GM23338 (cell line): Measurements from ENCODE around the gene MARCHF3. TPM values are rescaled to one million over a fixed set of nuclear protein-coding genes. Genes with fewer than 3 reads are reported as not detected.

ENCODE experiments used
- ATAC-seq: fragments of 200-7000 bp; cut with Tn5 transposase; 3 replicates; pipeline ENCODE4 v1.9.1; 2020
- DNase-seq: peaks from one replicate; pipeline ENCODE4 v3.0.0-alpha.2; 2015; ENCODE audit warnings: low spot score
- H2AFZ ChIP-seq: fragments of 200-600 bp; sonication (generic); 2 replicates; pipeline ENCODE4 v1.8.0; 2016; ENCODE audit warnings: antibody characterized with exemption, mild to moderate bottlenecking, moderate library complexity
- H3F3A ChIP-seq: fragments of 200-600 bp; sonication (generic); replicated peaks from 2 replicates; pipeline ENCODE4 v1.8.0; 2017; ENCODE audit warnings: antibody characterized with exemption, mixed run types, low read depth
- H3K27ac ChIP-seq: fragments of 200-600 bp; sonication (generic); 2 replicates; pipeline ENCODE4 v1.6.1; 2016; ENCODE audit warnings: low read depth
- H3K27me3 ChIP-seq: fragments of 200-600 bp; sonication (generic); 2 replicates; pipeline ENCODE4 v1.8.0; 2016; ENCODE audit warnings: mild to moderate bottlenecking, mixed run types, moderate library complexity; ENCODE audit not compliant: insufficient read depth
- H3K36me3 ChIP-seq: fragments of 200-600 bp; sonication (generic); 2 replicates; pipeline ENCODE4 v1.8.0; 2016; ENCODE audit warnings: mild to moderate bottlenecking; ENCODE audit not compliant: insufficient read depth
- H3K4me1 ChIP-seq: fragments of 200-600 bp; sonication (generic); 2 replicates; pipeline ENCODE4 v1.8.0; 2016; ENCODE audit warnings: mild to moderate bottlenecking, moderate library complexity; ENCODE audit not compliant: insufficient read depth
- H3K4me2 ChIP-seq: fragments of 200-600 bp; sonication (generic); 2 replicates; pipeline ENCODE4 v1.7.1; 2017; ENCODE audit warnings: mixed run types
- H3K4me3 ChIP-seq: fragments of 200-600 bp; sonication (generic); 2 replicates; pipeline ENCODE4 v1.6.1; 2016; ENCODE audit warnings: mixed run types
- H3K79me2 ChIP-seq: fragments of 200-600 bp; sonication (generic); replicated peaks from 2 replicates; pipeline ENCODE4 v1.8.0; 2017; ENCODE audit warnings: mild to moderate bottlenecking; ENCODE audit not compliant: insufficient read depth
- H3K9me2 ChIP-seq: fragments of 200-600 bp; sonication (generic); 2 replicates; pipeline ENCODE4 v1.8.0; 2017; ENCODE audit not compliant: insufficient read depth
- H4K20me1 ChIP-seq: fragments of 200-600 bp; sonication (generic); replicated peaks from 2 replicates; pipeline ENCODE4 v1.8.0; 2017; ENCODE audit warnings: mild to moderate bottlenecking; ENCODE audit not compliant: insufficient read depth
- H3K27ac Mint-ChIP-seq: 2 replicates; pipeline ENCODE4 v1.8.0; 2020; ENCODE audit warnings: inconsistent platforms, mild to moderate bottlenecking, moderate library complexity, mixed read lengths
- H3K27me3 Mint-ChIP-seq: 3 replicates; pipeline ENCODE4 v1.8.0; 2022; ENCODE audit warnings: low read depth, mild to moderate bottlenecking, moderate library complexity, mixed read lengths, inconsistent platforms; ENCODE audit not compliant: insufficient read depth, poor library complexity
- H3K36me3 Mint-ChIP-seq: 3 replicates; pipeline ENCODE4 v1.8.0; 2021; ENCODE audit warnings: low read depth, mild to moderate bottlenecking, inconsistent platforms, moderate library complexity, mixed read lengths
- H3K4me1 Mint-ChIP-seq: 3 replicates; pipeline ENCODE4 v1.8.0; 2020; ENCODE audit warnings: mild to moderate bottlenecking, inconsistent platforms, mixed read lengths
- H3K4me3 Mint-ChIP-seq: 3 replicates; pipeline ENCODE4 v1.8.0; 2021; ENCODE audit warnings: moderate library complexity, mild to moderate bottlenecking, inconsistent platforms, mixed read lengths
- H3K9me3 Mint-ChIP-seq: 3 replicates; pipeline ENCODE4 v1.8.0; 2020; ENCODE audit warnings: moderate library complexity, mild to moderate bottlenecking, inconsistent platforms, mixed read lengths
- CREB1 ChIP-seq: fragments of 250-450 bp; sonication (Bioruptor Pico); IDR thresholded peaks from 2 replicates; pipeline ENCODE4 v1.5.0; 2020; ENCODE audit warnings: low read depth, mild to moderate bottlenecking, moderate library complexity
- CTCF ChIP-seq, 2 experiments: fragments of 200-600 bp in 1 of 2; sonication (generic) in 1 of 2; conservative IDR thresholded peaks; 2 replicates each; pipeline versions ENCODE4 v1.5.1 to v1.6.1; 2016 to 2017; ENCODE audit warnings: antibody characterized with exemption in 2 of 2, low read depth in 2 of 2, mild to moderate bottlenecking in 2 of 2, moderate library complexity in 1 of 2
- ETS1 ChIP-seq: IDR thresholded peaks from 2 replicates; pipeline ENCODE4 v1.6.1; 2016; ENCODE audit warnings: antibody characterized with exemption
- EZH2 ChIP-seq: fragments of 200-600 bp; sonication (generic); IDR thresholded peaks from one replicate; pipeline ENCODE4 v1.8.0; 2017; ENCODE audit warnings: antibody characterized with exemption, mild to moderate bottlenecking, low read depth; ENCODE audit not compliant: unreplicated experiment
- EZH2phosphoT487 ChIP-seq: fragments of 200-600 bp; sonication (generic); IDR thresholded peaks from one replicate; pipeline ENCODE4 v1.8.1; 2018; ENCODE audit warnings: antibody characterized with exemption; ENCODE audit not compliant: unreplicated experiment
- JUNB ChIP-seq: IDR thresholded peaks from one replicate; pipeline ENCODE4 v1.6.1; 2016; ENCODE audit warnings: antibody characterized with exemption; ENCODE audit not compliant: unreplicated experiment
- NANOG ChIP-seq: IDR thresholded peaks from 2 replicates; pipeline ENCODE4 v1.6.1; 2016; ENCODE audit warnings: antibody characterized with exemption, borderline replicate concordance
- POLR2AphosphoS5 ChIP-seq: IDR thresholded peaks from 2 replicates; pipeline ENCODE4 v1.6.1; 2016; ENCODE audit warnings: antibody characterized with exemption, low read depth
- REST ChIP-seq: IDR thresholded peaks from one replicate; pipeline ENCODE4 v1.6.1; 2018; ENCODE audit warnings: antibody characterized with exemption; ENCODE audit not compliant: unreplicated experiment
- STAT1 ChIP-seq: IDR thresholded peaks from one replicate; pipeline ENCODE4 v1.6.1; 2016; ENCODE audit warnings: antibody characterized with exemption; ENCODE audit not compliant: unreplicated experiment
- ZNF114 ChIP-seq: fragments of 250-450 bp; sonication (Bioruptor Pico); IDR thresholded peaks from 2 replicates; pipeline ENCODE4 v1.5.0; 2020; ENCODE audit warnings: mild to moderate bottlenecking, moderate library complexity
- ZNF331 ChIP-seq: fragments of 250-450 bp; sonication (Bioruptor Pico); IDR thresholded peaks from 2 replicates; pipeline ENCODE4 v1.5.0; 2020; ENCODE audit warnings: low read depth, mild to moderate bottlenecking, moderate library complexity
- ZNF462 ChIP-seq: fragments of 250-450 bp; sonication (Bioruptor Pico); IDR thresholded peaks from 2 replicates; pipeline ENCODE4 v1.5.0; 2020; ENCODE audit warnings: mild to moderate bottlenecking, moderate library complexity
- polyA plus RNA-seq: library from polyadenylated mRNA; unstranded; fragments of >200 nt; fragmentation: Nextera tagmentation; extraction: Ambion mirVana; gene quantifications from 2 replicates; pipeline ENCODE4 v1.2.1, GENCODE V29; 2016
- total RNA-seq: library from RNA; depleted of rRNA; stranded (reverse); fragments of >200 nt; shearing (Covaris generic); gene quantifications from 2 replicates; pipeline ENCODE4 v1.2.3, GENCODE V29; 2014

MARCHF3 gene
- total and polyA plus RNA-seq, 2 experiments from 2014 or later: 7.0 to 12.7 TPM

- no peaks in the 10 kb centered on the region for H3F3A ChIP-seq
- no peaks in the 10 kb centered on the region for H3K9me2 ChIP-seq
- no peaks in the 10 kb centered on the region for H3K79me2 ChIP-seq
- TF ChIP-seq ZNF462 (no peak), CTCF (conservative IDR thresholded peaks at IDR 0.05; ENCODE audit: low read depth in 2 of 2) (no peak), STAT1 (no peak), ETS1 (no peak), JUNB (no peak), ZNF331 (CRISPR knock-in tag) (no peak), NANOG (no peak), EZH2 (no peak), POLR2AphosphoS5 (no peak), CREB1 (CRISPR knock-in tag) (no peak), ZNF114 (CRISPR knock-in tag) (no peak), REST (no peak), EZH2phosphoT487 (no peak)
- DNase-seq (no peak), ATAC-seq (no peak)
- Mint-ChIP-seq H3K27ac (no peak overlapping the region), H3K4me3 (no peak overlapping the region), H3K9me3 (no peaks in the 10 kb centered on the region), H3K27me3 (no peaks in the 10 kb centered on the region), H3K4me1 (peaks cover 23% of the 10 kb centered on the region), H3K36me3 (no peaks in the 10 kb centered on the region)
- H3K4me1 ChIP-seq: peaks cover 8% of the 10 kb centered on the region
- H3K36me3 ChIP-seq: no peaks in the 10 kb centered on the region
- no peak overlapping the region for H2AFZ ChIP-seq
- no peak overlapping the region for H3K4me3 ChIP-seq
- no peak overlapping the region for H3K4me2 ChIP-seq
- H3K27me3 ChIP-seq: no peaks in the 10 kb centered on the region
- H3K27ac ChIP-seq: no peak overlapping the region
- no peaks in the 10 kb centered on the region for H4K20me1 ChIP-seq
These were observed 64.9 kb downstream of the MARCHF3 start for GRCh38 chr5:126965487-126965886.
